GM12864 (cell line): ENCODE results near the gene NFXL1.

Source experiments
- DNase-seq: peaks from one replicate; pipeline ENCODE4 v3.0.0-alpha.2; 2011; ENCODE audit warnings: low read depth
- H3K4me3 ChIP-seq: 2 replicates; pipeline ENCODE4 v1.5.1; 2011; ENCODE audit warnings: mild to moderate bottlenecking, low read depth, low read length, control low read depth
- TF ChIP-seq, protein P1 (sequence below): IDR thresholded peaks from 2 replicates; pipeline ENCODE4 v1.5.1; 2011; ENCODE audit warnings: low read depth, mild to moderate bottlenecking, moderate library complexity, low read length, control low read depth, inconsistent platforms; ENCODE audit errors: missing control alignments

NFXL1 gene

DNA sequence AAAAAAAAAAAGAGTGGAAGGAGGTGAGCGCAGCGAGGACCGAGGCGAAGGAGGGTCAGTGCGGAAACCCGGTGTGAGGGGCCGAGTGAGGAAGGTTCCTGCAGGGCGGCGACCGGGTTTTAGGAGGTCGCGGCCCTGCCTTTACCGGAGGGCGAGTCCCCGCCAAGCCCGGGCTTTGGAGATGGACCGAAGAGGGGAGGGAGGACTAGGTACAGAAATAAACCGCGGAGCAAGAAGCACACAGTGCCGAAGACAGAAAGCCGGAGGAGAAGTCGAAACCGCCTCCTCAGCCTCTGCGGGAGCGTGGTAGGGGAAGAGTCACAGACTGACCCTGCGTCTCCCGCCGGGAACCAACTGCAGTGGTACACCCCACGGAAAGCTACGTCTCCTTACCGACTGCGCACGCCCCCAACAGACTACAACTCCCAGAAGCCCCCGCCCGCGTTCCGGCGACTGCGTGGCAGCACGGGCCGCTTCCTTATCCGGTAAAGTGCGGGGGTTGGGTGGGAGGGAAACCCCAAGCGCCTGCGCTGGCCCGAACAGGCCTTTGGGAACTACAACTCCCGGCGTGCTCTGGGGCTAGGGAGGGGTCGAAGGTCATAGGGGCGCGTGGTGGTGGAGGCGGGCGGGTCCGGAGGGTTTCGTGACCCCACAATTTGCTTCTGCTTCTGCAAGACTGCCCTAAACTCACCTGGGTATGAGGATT, at the start of gene NFXL1:
NFXL1 (minus strand) TSS at position 364 of the 706 bp plus-strand sequence. CDS start 380 bp downstream, outside the sequence.
- peak; percentile 93 for DNase-seq
- H3K4me3 ChIP-seq, result peak within 1 kb of the TSS; percentile 99
- TF ChIP-seq, protein P1, sequence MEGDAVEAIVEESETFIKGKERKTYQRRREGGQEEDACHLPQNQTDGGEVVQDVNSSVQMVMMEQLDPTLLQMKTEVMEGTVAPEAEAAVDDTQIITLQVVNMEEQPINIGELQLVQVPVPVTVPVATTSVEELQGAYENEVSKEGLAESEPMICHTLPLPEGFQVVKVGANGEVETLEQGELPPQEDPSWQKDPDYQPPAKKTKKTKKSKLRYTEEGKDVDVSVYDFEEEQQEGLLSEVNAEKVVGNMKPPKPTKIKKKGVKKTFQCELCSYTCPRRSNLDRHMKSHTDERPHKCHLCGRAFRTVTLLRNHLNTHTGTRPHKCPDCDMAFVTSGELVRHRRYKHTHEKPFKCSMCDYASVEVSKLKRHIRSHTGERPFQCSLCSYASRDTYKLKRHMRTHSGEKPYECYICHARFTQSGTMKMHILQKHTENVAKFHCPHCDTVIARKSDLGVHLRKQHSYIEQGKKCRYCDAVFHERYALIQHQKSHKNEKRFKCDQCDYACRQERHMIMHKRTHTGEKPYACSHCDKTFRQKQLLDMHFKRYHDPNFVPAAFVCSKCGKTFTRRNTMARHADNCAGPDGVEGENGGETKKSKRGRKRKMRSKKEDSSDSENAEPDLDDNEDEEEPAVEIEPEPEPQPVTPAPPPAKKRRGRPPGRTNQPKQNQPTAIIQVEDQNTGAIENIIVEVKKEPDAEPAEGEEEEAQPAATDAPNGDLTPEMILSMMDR, result no peak

DNA sequence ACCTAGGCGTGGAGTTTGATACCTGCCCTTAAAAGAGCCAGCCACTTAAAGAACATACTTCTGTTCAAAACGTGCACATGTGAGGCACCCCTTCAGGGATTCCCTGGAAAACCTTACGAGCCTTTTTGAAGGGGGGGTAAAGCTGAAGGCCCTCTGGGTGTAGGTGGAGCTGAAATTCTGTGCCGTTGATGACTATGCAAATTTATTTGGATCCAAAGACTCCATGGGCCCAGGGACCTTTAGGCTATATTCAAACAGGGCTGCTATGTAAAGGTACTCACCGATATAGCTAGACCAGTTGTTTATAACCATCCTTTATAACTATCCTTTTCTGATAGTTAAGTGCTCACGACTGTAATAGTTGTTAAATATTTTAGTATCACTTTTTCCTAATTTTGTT, 40.3 kb upstream of the NFXL1 start:
- DNase-seq, result no peak
- TF ChIP-seq, protein P1, result no peak
- no peak overlapping the region for H3K4me3 ChIP-seq

DNA sequence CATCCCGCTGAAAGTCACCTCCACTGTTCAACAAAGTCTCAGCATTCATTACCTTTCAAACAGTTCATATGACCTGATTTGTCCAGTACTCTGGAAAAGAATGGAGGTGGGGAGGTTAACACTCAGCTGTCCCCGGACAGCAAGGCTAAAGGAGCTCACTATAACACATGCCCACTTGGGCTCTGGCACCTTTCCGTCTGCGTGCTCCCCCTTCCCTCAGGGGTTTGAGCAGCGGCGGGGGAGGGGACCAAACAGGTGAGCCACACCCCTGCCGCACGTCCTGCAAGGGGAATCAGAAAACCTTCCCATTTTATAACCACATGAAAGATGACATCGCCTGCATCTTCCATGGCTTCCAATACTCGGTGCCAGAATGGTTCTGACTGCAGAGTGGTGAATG, 39.9 kb upstream of the NFXL1 start:
- TF ChIP-seq, protein P1, result no peak

DNA sequence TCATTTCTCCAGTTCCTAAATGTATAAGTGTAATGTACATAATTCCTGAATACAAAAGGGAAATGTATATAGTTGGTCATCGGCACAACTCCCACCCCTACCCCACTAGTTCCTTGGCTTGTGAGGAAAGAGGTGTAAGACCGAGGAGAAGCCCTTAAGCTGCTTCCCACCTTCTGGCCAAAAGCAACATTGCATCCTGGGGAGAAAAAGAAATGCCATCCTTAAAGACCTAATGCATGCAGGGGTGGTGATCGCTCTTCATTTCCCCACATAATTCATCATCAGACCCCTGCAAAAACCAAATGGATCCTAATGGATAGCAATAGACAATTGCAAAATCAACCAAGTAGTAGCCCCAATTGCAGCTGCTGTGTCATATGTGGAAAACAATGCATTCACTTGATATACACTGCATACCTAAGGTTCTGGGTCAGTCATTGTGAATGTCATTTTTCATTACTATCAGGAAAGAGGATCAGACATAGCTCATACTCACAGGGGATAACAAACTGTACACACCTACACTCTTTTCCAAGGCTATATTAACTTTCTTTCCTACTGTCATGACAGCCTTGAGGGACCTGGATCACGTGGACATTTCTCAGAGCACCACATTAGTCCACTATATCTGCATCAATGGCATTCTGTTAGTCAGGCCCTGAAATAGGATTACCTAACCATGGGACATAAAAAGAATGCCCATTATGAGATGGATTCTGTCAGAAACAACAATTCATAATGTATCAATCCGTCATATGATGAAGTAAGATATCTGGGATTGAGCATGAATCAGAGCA, 31.7 kb upstream of the NFXL1 start:
- no peak overlapping the region for H3K4me3 ChIP-seq
- TF ChIP-seq, protein P1, result peak; percentile 42
- DNase-seq, result no peak

More for the DNA sequence above, 39.9 kb upstream of the NFXL1 start:
- no peak overlapping the region for H3K4me3 ChIP-seq
- no peak for DNase-seq

DNA sequence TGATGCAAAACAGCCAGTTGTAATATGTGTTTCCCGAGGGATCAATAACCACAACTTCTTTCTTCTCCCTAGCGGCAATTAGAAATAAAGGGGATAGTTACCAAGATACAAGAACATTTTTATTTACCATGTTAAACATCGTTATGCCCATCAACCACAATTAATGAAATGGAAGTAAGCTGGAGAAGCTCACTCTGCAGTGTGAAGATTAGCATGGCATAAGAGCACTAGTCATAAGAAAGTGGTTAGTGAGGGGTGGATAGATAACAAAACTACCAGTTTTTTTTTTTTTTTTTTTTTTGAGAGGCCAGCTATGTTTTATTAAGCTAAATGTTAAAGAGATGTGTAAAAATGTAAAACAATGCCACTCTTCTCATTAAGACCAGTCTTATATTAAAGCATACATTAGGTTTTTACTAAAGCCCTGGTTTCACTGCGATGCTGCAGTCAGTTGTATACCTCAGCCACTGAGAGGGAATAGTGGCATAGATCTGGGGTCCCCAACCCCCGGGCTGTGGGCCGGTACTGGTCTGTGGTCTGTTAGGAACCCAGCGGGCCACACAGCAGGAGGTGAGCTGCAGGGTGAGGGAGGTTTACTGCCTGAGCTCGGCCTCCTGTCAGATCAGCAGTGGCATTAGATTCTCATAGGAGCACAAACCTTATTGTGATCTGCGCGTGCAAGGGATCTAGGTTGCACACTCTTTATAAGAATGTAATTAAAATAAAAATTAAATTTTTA, 27.9 kb upstream of the NFXL1 start:
- H3K4me3 ChIP-seq, result no peak overlapping the region
- TF ChIP-seq, protein P1, result no peak
- DNase-seq, result no peak

DNA sequence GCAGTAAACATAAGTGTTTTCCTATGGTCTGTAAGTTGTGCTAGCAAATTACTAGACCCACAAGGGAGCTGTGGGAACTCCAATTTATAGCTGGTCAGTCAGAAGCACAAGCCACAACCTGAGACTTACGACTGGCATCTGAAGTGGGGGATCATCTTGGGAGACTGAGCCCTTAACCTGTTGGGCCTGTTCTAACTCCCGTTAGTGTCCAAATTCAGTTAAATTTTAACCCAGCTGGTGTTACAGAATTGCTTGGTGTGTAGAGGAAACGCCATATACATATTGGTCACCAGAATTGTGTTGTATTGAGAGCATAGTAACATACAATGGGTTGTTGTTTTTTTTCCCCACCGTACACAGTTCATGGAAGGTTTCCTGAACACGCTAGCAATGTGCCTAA, 25.1 kb upstream of the NFXL1 start:
- no peak for DNase-seq

More for the DNA sequence above, 25.1 kb upstream of the NFXL1 start:
- TF ChIP-seq, protein P1, result no peak
- no peak overlapping the region for H3K4me3 ChIP-seq
